K562 (cell line): ENCODE measurements around the gene POLR1A. TPM values are rescaled to one million over a fixed set of nuclear protein-coding genes. Genes with fewer than 3 reads are reported as not detected.

ENCODE experiments used
- ATAC-seq: fragments of 200-7000 bp; cut with Tn5 transposase; 3 replicates; pipeline ENCODE4 v1.9.1; 2020; ENCODE audit warnings: moderate library complexity
- BruUV-seq: library from RNA; stranded (reverse); fragments of 400-500 nt; replicated peaks from 2 replicates; lab custom pipeline; 2021; lab: Mats Ljungman, UMichigan
- CTCF ChIA-PET: fragments of 300-600 bp; formaldehyde crosslinking; extraction: SDS; loops from one replicate; lab custom pipeline; 2021; ENCODE audit warnings: low intra/inter-chr PET ratio; lab: Yijun Ruan, JAX
- POLR2A ChIA-PET: fragments of 300-600, 350-650 bp; sonication (Branson Sonifier 250); formaldehyde crosslinking; extraction: SDS; loops from one replicate; lab custom pipeline; 2021; ENCODE audit warnings: antibody characterized with exemption, inconsistent platforms; lab: Yijun Ruan, JAX
- DNase-seq, 4 experiments: peaks; one replicate each; pipeline versions ENCODE4 v3.0.0 to v3.0.0-alpha.2; 2011 to 2018; ENCODE audit warnings: low spot score in 3 of 4, mixed read lengths in 3 of 4; ENCODE audit errors: extremely low read depth in 1 of 4
- FAIRE-seq: peaks from 2 replicates; lab custom pipeline; 2011; peaks lifted over from hg19 to GRCh38; lab: Jason Lieb, UNC
- H2AFZ ChIP-seq: 2 replicates; pipeline ENCODE4 v1.6.0; 2011; ENCODE audit warnings: low read depth, low read length, control low read depth, inconsistent platforms
- H3K27ac ChIP-seq: fragments of 200-600 bp; 3 replicates; pipeline ENCODE4 v1.8.0; 2011; ENCODE audit warnings: low read depth, mild to moderate bottlenecking, control low read depth, inconsistent platforms, low read length, moderate library complexity, mixed read lengths; ENCODE audit errors: extremely low read depth
- H3K27me3 ChIP-seq, 2 experiments: fragments of 300-600 bp in 1 of 2; 2 replicates in 1 of 2; 3 replicates in 1 of 2; pipeline versions ENCODE4 v1.6.0 to v1.8.0; 2011; ENCODE audit warnings: inconsistent platforms in 2 of 2, low read length in 2 of 2, mild to moderate bottlenecking in 1 of 2, mixed read lengths in 1 of 2, moderate library complexity in 1 of 2; ENCODE audit not compliant: control insufficient read depth in 2 of 2, insufficient read depth in 2 of 2
- H3K36me3 ChIP-seq: fragments of 300-600 bp; 3 replicates; pipeline ENCODE4 v1.8.0; 2011; ENCODE audit warnings: mild to moderate bottlenecking, low read length, inconsistent platforms; ENCODE audit not compliant: control insufficient read depth, insufficient read depth
- H3K4me1 ChIP-seq, 2 experiments: fragments of 200-600 bp in 1 of 2; replicated peaks in 1 of 2; 2 replicates in 1 of 2; 3 replicates in 1 of 2; pipeline versions ENCODE4 v1.5.1 to v1.8.0; 2011; ENCODE audit warnings: inconsistent platforms in 2 of 2, low read length in 2 of 2, mild to moderate bottlenecking in 1 of 2, mixed read lengths in 1 of 2, moderate library complexity in 1 of 2; ENCODE audit not compliant: control insufficient read depth in 2 of 2, insufficient read depth in 2 of 2
- H3K4me2 ChIP-seq: 2 replicates; pipeline ENCODE4 v1.6.1; 2011; ENCODE audit warnings: low read length, control low read depth, inconsistent platforms, mixed read lengths; ENCODE audit not compliant: insufficient read depth
- H3K4me3 ChIP-seq: fragments of 200-600 bp; sonication (generic), shearing (Covaris generic); 2 replicates; pipeline ENCODE4 v1.5.1; 2016; ENCODE audit warnings: control low read depth, inconsistent platforms
- H3K79me2 ChIP-seq: fragments of 200-600 bp; 3 replicates; pipeline ENCODE4 v1.8.0; 2011; ENCODE audit warnings: low read length, inconsistent platforms; ENCODE audit not compliant: control insufficient read depth, insufficient read depth
- H3K9ac ChIP-seq, 2 experiments: 2 replicates each; pipeline versions ENCODE4 v1.6.0 to v1.6.1; 2011; ENCODE audit warnings: low read depth in 2 of 2, low read length in 2 of 2, control low read depth in 1 of 2, inconsistent platforms in 1 of 2, mild to moderate bottlenecking in 1 of 2, mixed read lengths in 1 of 2; ENCODE audit not compliant: insufficient read depth in 1 of 2
- H3K9me1 ChIP-seq: one replicate; pipeline ENCODE4 v1.6.0; 2011; ENCODE audit warnings: inconsistent platforms, mild to moderate bottlenecking, low read length, moderate library complexity; ENCODE audit not compliant: control insufficient read depth, insufficient read depth
- H3K9me3 ChIP-seq: replicated peaks from 2 replicates; pipeline ENCODE4 v1.5.1; 2011; ENCODE audit warnings: low read depth, low read length, inconsistent platforms; ENCODE audit not compliant: control insufficient read depth, insufficient read depth
- H4K20me1 ChIP-seq: replicated peaks from 2 replicates; pipeline ENCODE4 v1.6.1; 2011; ENCODE audit warnings: low read length, inconsistent platforms, mixed read lengths; ENCODE audit not compliant: control insufficient read depth, insufficient read depth
- ADNP ChIP-seq: fragments of 200-800 bp; sonication (Bioruptor generic); IDR thresholded peaks from 2 replicates; pipeline ENCODE4 v1.6.1; 2016; ENCODE audit warnings: missing genetic modification characterization, missing compliant biosample characterization
- BCOR ChIP-seq: fragments of 450-650 bp; IDR thresholded peaks from 2 replicates; pipeline ENCODE4 v1.6.1; 2016
- BDP1 ChIP-seq: IDR thresholded peaks from 3 replicates; pipeline ENCODE4 v1.6.1; 2011; ENCODE audit not compliant: insufficient read length, insufficient read depth
- CREM ChIP-seq: IDR thresholded peaks from 2 replicates; pipeline ENCODE4 v1.6.1; 2014; ENCODE audit warnings: antibody characterized with exemption, low read depth
- DMBX1 ChIP-seq: fragments of 250-450 bp; sonication (Bioruptor Pico); IDR thresholded peaks from 2 replicates; pipeline ENCODE4 v1.8.0; 2022; ENCODE audit warnings: inconsistent platforms, mild to moderate bottlenecking, moderate library complexity, borderline replicate concordance
- ELF1 ChIP-seq: fragments of 200-800 bp; sonication (Bioruptor generic); IDR thresholded peaks from 2 replicates; pipeline ENCODE4 v1.6.1; 2016; ENCODE audit warnings: missing genetic modification characterization, missing compliant biosample characterization
- GABPB1 ChIP-seq: sonication (generic); formaldehyde crosslinking; IDR thresholded peaks from 2 replicates; pipeline ENCODE4 v1.8.0; 2022; ENCODE audit warnings: mild to moderate bottlenecking, missing genetic modification reagents
- HDAC2 ChIP-seq: fragments of 450-650 bp; IDR thresholded peaks from 2 replicates; pipeline ENCODE4 v1.6.1; 2016; ENCODE audit warnings: mild to moderate bottlenecking
- KDM1A ChIP-seq, 2 experiments: fragments of 450-650 bp; IDR thresholded peaks; 2 replicates each; pipeline ENCODE4 v1.6.1; 2016; ENCODE audit warnings: mild to moderate bottlenecking in 2 of 2
- RBM25 ChIP-seq: fragments of 200-400 bp; formaldehyde crosslinking; IDR thresholded peaks from 2 replicates; pipeline ENCODE4 v1.6.1; 2018; ENCODE audit warnings: low read length, low read depth, moderate library complexity; ENCODE audit not compliant: severe bottlenecking
- SMARCA5 ChIP-seq: fragments of 450-650 bp; IDR thresholded peaks from 2 replicates; pipeline ENCODE4 v1.6.1; 2016
- SPI1 ChIP-seq: IDR thresholded peaks from 2 replicates; pipeline ENCODE4 v1.6.1; 2011; ENCODE audit warnings: low read depth, low read length, control low read depth, borderline replicate concordance
- USF2 ChIP-seq: sonication (generic); formaldehyde crosslinking; IDR thresholded peaks from 2 replicates; pipeline ENCODE4 v1.5.0; 2020; ENCODE audit warnings: missing genetic modification reagents
- ZNF134 ChIP-seq: fragments of 250-450 bp; sonication (Bioruptor Pico); conservative IDR thresholded peaks from 2 replicates; pipeline ENCODE4 v1.4.0; 2020
- ZNF146 ChIP-seq: IDR thresholded peaks from one replicate; pipeline ENCODE4 v1.6.1; 2018; ENCODE audit warnings: missing compliant biosample characterization; ENCODE audit not compliant: unreplicated experiment
- WGBS: fragments of 100-300 bp; shearing (Covaris generic); methylation state at CpG from one replicate; pipeline ENCODE4 v1.1.6; 2016; ENCODE audit warnings: low coverage, mixed read lengths; ENCODE audit not compliant: insufficient coverage; ENCODE audit errors: missing lambda C conversion rate; 5-methylcytosine and 5-hydroxymethylcytosine counted together
- in situ Hi-C: fragments of 300-500 bp; cut with MboI; formaldehyde crosslinking; loops from 4 replicates; pipeline ENCODE4 v1.15.0; 2018; ENCODE audit warnings: inconsistent platforms, mixed read lengths
- intact Hi-C: fragments of 100-400 bp; cut with micrococcal nuclease; formaldehyde crosslinking; loops from 2 replicates; pipeline ENCODE4 v1.14.2; 2022
- polyA plus RNA-seq, 8 experiments: library from polyadenylated mRNA; depleted of rRNA in 4 of 8; stranded (reverse) in 5 of 8; unstranded in 3 of 8; fragments of >200 nt; fragmentation: Nextera tagmentation in 2 of 8; fragmentation: Illumina TruSeq in 1 of 8; extraction: Ambion mirVana in 2 of 8; extraction: Trizol in 1 of 8; gene quantifications; 2 replicates each; pipeline versions ENCODE4 v1.2.1 to v1.2.3, GENCODE V29; 2011 to 2014; ENCODE audit warnings: inconsistent platforms in 1 of 8, missing spikeins in 1 of 8
- total RNA-seq, 7 experiments: library from RNA; depleted of rRNA in 6 of 7; stranded (reverse); fragments of >200 nt in 6 of 7; fragmentation: Illumina TruSeq in 2 of 7; extraction: Trizol in 2 of 7; gene quantifications; 2 replicates each; pipeline versions ENCODE4 v1.2.1 to v1.2.3, GENCODE V29; 2011 to 2021; ENCODE audit warnings: low replicate concordance in 1 of 7

Gene POLR1A
- total and polyA plus RNA-seq, 9 of the 15 experiments (the other 6 are each of a cell fraction or from before 2014, with no cell fraction given) = 3.0 to 72.1 (median 21.8) TPM

GRCh38 chr2:85994897-85995647 lies 110.6 kb downstream of the POLR1A start:
- H3K9ac ChIP-seq = peak overlapping the region; percentile 38 to 67; a peak in 3 of 4 replicates
- POLR2A ChIA-PET = interaction anchor here (0.7 to 1.0 kb wide), 2 partner anchors 33 to 391 kb away, joined by 3 read pairs; no protein-coding TSS in a partner anchor
- DNase-seq (peak in 1 of 4 experiments; percentile 55), ATAC-seq (no peak), FAIRE-seq (no peak)
- H4K20me1 ChIP-seq = no peaks in the 10 kb centered on the region
- in situ Hi-C loops = no loop called here
- peak overlapping the region; percentile 91 for H3K27ac ChIP-seq
- no peaks in the 10 kb centered on the region for H3K36me3 ChIP-seq
- H3K4me3 ChIP-seq = no peak overlapping the region
- intact Hi-C loops = loop anchor here (10.0 kb wide), 1 partner anchor 110 kb away; the partner anchor contains the start of gene ST3GAL5
- no peaks in the 10 kb centered on the region for H3K9me3 ChIP-seq
- BruUV-seq = no TSS peak
- no peaks in the 10 kb centered on the region for H3K27me3 ChIP-seq
- peak overlapping the region; percentile 30 for H2AFZ ChIP-seq
- peaks cover 65 to 79% of the 10 kb centered on the region in 2 experiments for H3K4me1 ChIP-seq
- H3K4me2 ChIP-seq = peak overlapping the region; percentile 28; the same call in 1 of the 2 replicates
- CTCF ChIA-PET = no interaction called here
- WGBS = 65% methylated on average over 7 of the region's 8 CpGs
- no peaks in the 10 kb centered on the region for H3K79me2 ChIP-seq
- no peak for TF ChIP-seq ZNF134 (CRISPR knock-in tag)
- no peak for TF ChIP-seq ZNF146 (CRISPR knock-in tag)
- TF ChIP-seq CREM = no peak
- TF ChIP-seq BCOR = peak; percentile 94
- 0 out of 2 replicates have a peak, but pooled peaks have one; percentile 17 for TF ChIP-seq SMARCA5
- peak; percentile 17; the same call in 1 of the 2 replicates for TF ChIP-seq ELF1 (tag)
- TF ChIP-seq DMBX1 (CRISPR knock-in tag) = peak; percentile 12; the same call in 1 of the 2 replicates
- no peak for TF ChIP-seq GABPB1 (CRISPR knock-in tag)
- peak; percentile 53; the same call in 1 of the 2 replicates for TF ChIP-seq HDAC2
- no peak for TF ChIP-seq BDP1
- TF ChIP-seq USF2 (CRISPR knock-in tag) = 0 out of 2 replicates have a peak, but pooled peaks have one; percentile 5
- TF ChIP-seq RBM25 = peak; percentile 86
- TF ChIP-seq ADNP (tag) = 0 out of 2 replicates have a peak, but pooled peaks have one; percentile 32
- TF ChIP-seq SPI1 = peak; percentile 55; the same call in 1 of the 2 replicates
- peak; percentile 62 to 85 for TF ChIP-seq KDM1A (IDR thresholded peaks at IDR 0.05)
- H3K9me1 ChIP-seq = peaks cover 3% of the 10 kb centered on the region
